Muscle layer of duodenum (tissue), 2 donors: ENCODE measurements around the gene ACTL10.

Experiments
- H3K27ac ChIP-seq: one replicate; pipeline ENCODE4 v1.7.0; 2013; ENCODE audit warnings: mild to moderate bottlenecking, low read length
- H3K27me3 ChIP-seq: one replicate; pipeline ENCODE4 v1.7.0; 2013; ENCODE audit warnings: low read depth, mild to moderate bottlenecking, control low read depth, low read length
- H3K36me3 ChIP-seq, 2 donors: one replicate each; pipeline ENCODE4 v1.7.0; 2013; ENCODE audit warnings: low read length in 2 of 2, control low read depth in 1 of 2, mild to moderate bottlenecking in 1 of 2; ENCODE audit not compliant: insufficient read depth in 2 of 2, control insufficient read depth in 1 of 2
- H3K4me1 ChIP-seq, 2 donors: one replicate each; pipeline ENCODE4 v1.7.0; 2013; ENCODE audit warnings: low read length in 2 of 2, mild to moderate bottlenecking in 2 of 2, control low read depth in 1 of 2, moderate library complexity in 1 of 2; ENCODE audit not compliant: insufficient read depth in 2 of 2, control insufficient read depth in 1 of 2
- H3K4me3 ChIP-seq, 2 donors: one replicate each; pipeline ENCODE4 v1.7.0; 2013; ENCODE audit warnings: low read length in 2 of 2, low read depth in 1 of 2, mild to moderate bottlenecking in 1 of 2
- H3K9me3 ChIP-seq, 2 donors: one replicate each; pipeline ENCODE4 v1.7.0; 2013; ENCODE audit warnings: low read length in 2 of 2, control low read depth in 1 of 2, mild to moderate bottlenecking in 1 of 2; ENCODE audit not compliant: control insufficient read depth in 1 of 2
- donor health status: healthy.

The ACTL10 gene

DNA sequence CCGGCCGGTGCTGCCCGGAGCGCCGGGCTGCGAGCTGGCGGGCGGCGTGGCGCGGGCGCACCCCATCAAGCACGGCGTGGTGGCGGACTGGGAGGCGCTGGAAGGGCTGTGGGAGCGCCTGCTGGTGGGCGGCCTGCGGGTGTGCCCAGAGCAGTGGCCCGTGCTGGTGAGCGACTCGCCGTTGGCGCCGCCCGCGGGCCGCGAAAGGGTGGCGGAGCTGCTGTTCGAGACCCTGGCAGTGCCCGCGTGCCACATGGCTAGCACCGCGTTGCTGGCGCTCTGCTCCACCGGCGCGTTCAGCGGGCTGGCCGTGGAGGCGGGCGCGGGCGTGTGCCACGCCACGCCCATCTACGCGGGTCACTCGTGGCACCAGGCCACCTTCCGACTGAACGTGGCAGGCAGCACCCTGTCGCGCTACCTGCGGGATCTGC, 517 bp downstream of the ACTL10 start:
- Histone ChIP-seq H3K27me3 (no peaks in the 10 kb centered on the region), H3K4me1 (peaks cover 11 to 44% of the 10 kb centered on the region in 2 donors), H3K9me3 (no peaks in the 10 kb centered on the region), H3K36me3 (peaks cover 0 to 4% of the 10 kb centered on the region in 2 donors), H3K4me3 (peak overlapping the region; percentile 59 to 80), H3K27ac (no peak overlapping the region)

- Histone ChIP-seq H3K27me3 (no peaks in the 10 kb centered on the region), H3K4me1 (peaks cover 14 to 45% of the 10 kb centered on the region in 2 donors), H3K36me3 (peaks cover 0 to 4% of the 10 kb centered on the region in 2 donors), H3K4me3 (peak overlapping the region; percentile 59 to 80), H3K27ac (no peak overlapping the region), H3K9me3 (no peaks in the 10 kb centered on the region)
Observed at GRCh38 chr20:33667676-33668465, 1.1 kb downstream of the ACTL10 start.

- no peak overlapping the region for H3K4me3 ChIP-seq
- H3K36me3 ChIP-seq: peaks cover 0 to 4% of the 10 kb centered on the region in 2 donors
- H3K27me3 ChIP-seq: no peaks in the 10 kb centered on the region
- H3K27ac ChIP-seq: no peak overlapping the region
- H3K4me1 ChIP-seq: peaks cover 19 to 49% of the 10 kb centered on the region in 2 donors
- H3K9me3 ChIP-seq: no peaks in the 10 kb centered on the region
Observed at GRCh38 chr20:33668466-33669155, 1.9 kb downstream of the ACTL10 start.

GRCh38 chr20:33669224-33669623, 2.5 kb downstream of the ACTL10 start:
- Histone ChIP-seq H3K9me3 (no peaks in the 10 kb centered on the region), H3K4me3 (no peak overlapping the region), H3K36me3 (peaks cover 0 to 4% of the 10 kb centered on the region in 2 donors), H3K27ac (no peak overlapping the region), H3K4me1 (peaks cover 15 to 48% of the 10 kb centered on the region in 2 donors), H3K27me3 (no peaks in the 10 kb centered on the region)

DNA sequence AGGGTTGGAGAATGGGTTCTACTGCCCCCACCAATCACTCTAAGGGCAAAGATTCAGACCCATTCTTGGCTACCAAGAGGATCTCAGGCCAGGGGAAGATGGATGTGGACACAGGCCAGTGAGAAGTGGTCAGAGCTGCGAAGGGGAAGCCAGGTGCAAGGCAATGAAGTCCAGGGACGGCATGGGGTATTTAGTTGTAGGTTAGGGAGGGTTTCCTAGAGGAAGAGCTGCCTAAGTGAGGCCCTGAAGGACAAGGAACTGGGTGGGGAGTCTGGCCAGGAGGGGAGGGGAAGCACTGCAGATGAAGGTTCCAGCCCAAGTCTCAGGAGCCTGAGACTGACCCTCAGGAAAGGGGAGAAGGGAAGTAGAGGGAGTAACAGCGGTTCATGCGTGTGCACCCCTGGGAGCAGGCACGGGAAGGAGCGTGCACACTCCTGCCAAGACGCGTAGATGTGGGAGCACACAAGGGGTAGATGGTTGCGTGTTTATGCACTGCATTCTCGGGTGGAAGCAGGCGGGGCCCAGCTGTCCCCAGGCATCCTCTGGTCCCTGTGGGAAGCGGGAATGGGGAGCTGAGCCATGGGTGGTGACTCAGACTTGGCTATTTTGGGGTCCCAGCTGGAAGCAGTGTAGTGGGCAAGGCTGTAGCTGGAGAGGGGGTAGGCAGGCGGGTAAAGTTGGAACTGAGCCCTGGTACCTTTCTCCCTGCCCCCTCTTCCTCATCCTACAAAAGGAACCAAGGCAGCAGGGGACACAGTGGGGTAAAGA, 3.3 kb downstream of the ACTL10 start:
- Histone ChIP-seq H3K4me1 (peaks cover 14 to 46% of the 10 kb centered on the region in 2 donors), H3K27me3 (no peaks in the 10 kb centered on the region), H3K36me3 (peaks cover 0 to 4% of the 10 kb centered on the region in 2 donors), H3K27ac (no peak overlapping the region), H3K9me3 (no peaks in the 10 kb centered on the region), H3K4me3 (no peak overlapping the region)

DNA sequence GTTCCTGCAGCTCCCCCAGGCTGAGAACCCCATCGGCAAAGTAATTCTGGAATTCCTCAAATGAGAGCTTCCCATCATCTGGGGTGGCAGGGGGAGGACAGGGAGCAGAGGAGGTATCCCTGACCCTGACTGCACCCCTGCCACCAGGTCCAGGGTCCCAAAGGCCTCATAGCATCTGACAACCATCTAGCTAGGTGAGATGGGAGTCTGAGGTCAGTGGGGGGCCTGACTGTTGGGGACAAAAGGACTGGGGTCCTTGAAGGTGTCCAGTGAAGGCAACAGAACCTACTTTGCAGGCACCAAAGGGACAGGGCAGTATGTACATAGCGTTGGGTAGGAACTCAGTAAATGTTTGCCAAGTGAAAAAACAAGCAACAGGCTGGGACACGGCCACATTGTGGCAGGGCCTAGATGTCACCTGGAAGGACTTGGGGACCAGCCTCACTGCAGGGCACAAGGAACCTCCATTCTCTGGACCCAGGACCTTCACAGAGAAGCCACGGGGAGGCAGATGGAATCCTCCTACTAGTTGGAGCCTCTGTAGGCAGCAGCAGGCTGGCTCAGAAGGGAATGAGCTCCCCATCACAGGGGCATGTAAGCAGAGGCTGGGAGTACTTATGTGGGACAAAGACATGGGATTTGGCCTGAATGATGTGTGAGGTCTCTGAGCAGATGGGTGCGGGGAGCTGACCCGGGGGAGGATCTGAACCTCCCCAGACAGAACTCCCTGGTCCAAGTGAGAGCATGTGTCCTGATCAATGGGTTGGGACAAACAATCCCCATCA, 4.2 kb downstream of the ACTL10 start:
- Histone ChIP-seq H3K27me3 (no peaks in the 10 kb centered on the region), H3K9me3 (no peaks in the 10 kb centered on the region), H3K36me3 (peaks cover 0 to 4% of the 10 kb centered on the region in 2 donors), H3K27ac (no peak overlapping the region), H3K4me1 (peaks cover 23 to 54% of the 10 kb centered on the region in 2 donors), H3K4me3 (no peak overlapping the region)

- Histone ChIP-seq H3K4me3 (no peak overlapping the region), H3K36me3 (peaks cover 0 to 4% of the 10 kb centered on the region in 2 donors), H3K27ac (no peak overlapping the region), H3K27me3 (no peaks in the 10 kb centered on the region), H3K4me1 (peaks cover 20 to 55% of the 10 kb centered on the region in 2 donors), H3K9me3 (no peaks in the 10 kb centered on the region)
Observed at GRCh38 chr20:33671573-33672288, 5.0 kb downstream of the ACTL10 start.

DNA sequence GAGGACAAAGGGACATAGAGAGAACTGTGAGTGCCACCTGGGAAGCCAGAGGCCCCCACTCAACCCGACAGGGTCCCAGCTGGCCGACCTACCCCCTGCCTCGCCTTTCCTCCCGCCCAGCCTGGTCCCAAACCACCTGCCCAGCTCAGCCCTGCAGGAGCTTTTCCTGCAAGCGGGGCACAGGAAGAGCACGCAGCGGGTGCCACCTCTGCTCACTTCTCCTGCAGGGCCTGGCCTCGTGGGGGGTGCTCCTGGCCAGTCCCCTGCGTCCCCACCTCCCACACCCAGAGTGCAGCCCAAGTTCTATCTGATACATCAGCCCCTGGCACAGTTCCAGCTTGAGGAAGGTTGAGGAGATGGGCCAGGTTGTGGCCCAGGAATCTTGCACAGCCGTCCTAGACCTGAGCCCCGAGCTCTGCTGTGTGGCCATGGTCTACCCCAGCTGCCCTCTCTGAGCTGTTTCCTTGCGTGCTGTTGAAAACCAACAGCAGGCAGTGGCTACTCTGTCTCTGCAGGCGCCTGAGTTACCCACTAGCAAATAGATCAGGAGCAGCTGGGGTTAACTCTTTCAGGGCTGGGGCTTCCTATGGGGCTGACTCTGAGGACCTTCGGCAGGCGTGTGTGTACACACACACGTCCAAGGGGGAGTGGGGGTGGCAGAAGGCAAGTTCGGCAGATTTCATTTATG, 5.8 kb downstream of the ACTL10 start:
- Histone ChIP-seq H3K4me1 (peaks cover 20 to 51% of the 10 kb centered on the region in 2 donors), H3K27ac (no peak overlapping the region), H3K27me3 (no peaks in the 10 kb centered on the region), H3K4me3 (peak overlapping the region; percentile 68 to 70), H3K9me3 (no peaks in the 10 kb centered on the region), H3K36me3 (peaks cover 0 to 4% of the 10 kb centered on the region in 2 donors)

- Histone ChIP-seq H3K4me1 (peaks cover 20 to 48% of the 10 kb centered on the region in 2 donors), H3K27ac (peak overlapping the region; percentile 45), H3K4me3 (peak overlapping the region; percentile 68 to 70), H3K9me3 (no peaks in the 10 kb centered on the region), H3K27me3 (no peaks in the 10 kb centered on the region), H3K36me3 (peaks cover 0 to 4% of the 10 kb centered on the region in 2 donors)
Observed at GRCh38 chr20:33673114-33673409, 6.3 kb downstream of the ACTL10 start.
